Stimulated activated CD4-positive, alpha-beta T cell treated with anti-CD3 and anti-CD28 coated beads, Interleukin-4, amount 100 ng/mL, for 4 hours (primary cell): ENCODE measurements around the gene GNA14.
"Not testable (repeated sequence)": the region's sequence is repeated elsewhere in the genome, so short reads cannot be mapped to it uniquely, and the experiment has no call there.

Source experiments
- DNase-seq, 2 experiments: peaks; one replicate each; pipeline ENCODE4 v3.0.0-alpha.2; 2020

GNA14 gene

GRCh38 chr9:77640741-77641580 lies 7.2 kb downstream of the GNA14 start:
- DNase-seq = no peak

GRCh38 chr9:77632652-77633051 lies 15.5 kb downstream of the GNA14 start:
- DNase-seq = no peak

GRCh38 chr9:77628864-77629263 lies 19.3 kb downstream of the GNA14 start:
- DNase-seq = not testable (repeated sequence)

- no peak for DNase-seq
Observed at GRCh38 chr9:77616191-77616590, 31.9 kb downstream of the GNA14 start.

- DNase-seq = no peak
Observed at GRCh38 chr9:77614645-77615044, 33.5 kb downstream of the GNA14 start.

GRCh38 chr9:77606526-77606925 lies 41.6 kb downstream of the GNA14 start:
- no peak for DNase-seq

- no peak for DNase-seq
Observed at GRCh38 chr9:77605449-77606220, 42.5 kb downstream of the GNA14 start.

GRCh38 chr9:77604316-77604715 lies 43.8 kb downstream of the GNA14 start:
- no peak for DNase-seq

GRCh38 chr9:77602852-77603251 lies 45.3 kb downstream of the GNA14 start:
- no peak for DNase-seq

GRCh38 chr9:77601476-77602099 lies 46.5 kb downstream of the GNA14 start:
- no peak for DNase-seq

- no peak for DNase-seq
Observed at GRCh38 chr9:77600810-77601209, 47.3 kb downstream of the GNA14 start.

- DNase-seq = no peak
Observed at GRCh38 chr9:77599492-77599891, 48.6 kb downstream of the GNA14 start.

GRCh38 chr9:77598991-77599390 lies 49.1 kb downstream of the GNA14 start:
- DNase-seq = no peak

- DNase-seq = no peak
Observed at GRCh38 chr9:77598524-77598923, 49.6 kb downstream of the GNA14 start.

GRCh38 chr9:77597057-77597456 lies 51.1 kb downstream of the GNA14 start:
- DNase-seq = no peak

- no peak for DNase-seq
Observed at GRCh38 chr9:77595426-77596095, 52.6 kb downstream of the GNA14 start.

- DNase-seq = no peak
Observed at GRCh38 chr9:77594963-77595362, 53.2 kb downstream of the GNA14 start.

- no peak for DNase-seq
Observed at GRCh38 chr9:77593528-77593927, 54.6 kb downstream of the GNA14 start.

- DNase-seq = no peak
Observed at GRCh38 chr9:77592476-77592875, 55.6 kb downstream of the GNA14 start.

GRCh38 chr9:77589046-77589795 lies 58.9 kb downstream of the GNA14 start:
- no peak for DNase-seq

GRCh38 chr9:77588271-77588937 lies 59.7 kb downstream of the GNA14 start:
- DNase-seq = no peak

GRCh38 chr9:77587851-77588250 lies 60.3 kb downstream of the GNA14 start:
- no peak for DNase-seq
